Stimulated activated naive B cell treated with anti-CD40 and anti-IgM and Interleukin-4, amounts not matched to agents 10 μg/mL and 1 μg/mL and 100 μg/mL, for 72 hours (primary cell): Measurements from ENCODE around the gene NRG2.

Experiments used
- ATAC-seq, 2 donors: fragments of 150-1000 bp; cut with Tn5 transposase; replicated peaks; 2 replicates each; pipeline ENCODE4 v1.10.0; 2021; ENCODE audit warnings: moderate library complexity in 1 of 2
- DNase-seq: peaks from one replicate; pipeline ENCODE4 v3.0.0; 2021
- H3K27ac Mint-ChIP-seq: one replicate; pipeline ENCODE4 v1.8.0; 2022; ENCODE audit warnings: mild to moderate bottlenecking, mixed read lengths
- H3K27me3 Mint-ChIP-seq, 2 donors: one replicate each; pipeline ENCODE4 v1.8.0; 2022; ENCODE audit warnings: mixed read lengths in 2 of 2
- H3K36me3 Mint-ChIP-seq, 2 donors: one replicate each; pipeline ENCODE4 v1.8.0; 2022; ENCODE audit warnings: mixed read lengths in 2 of 2, mild to moderate bottlenecking in 1 of 2
- H3K4me1 Mint-ChIP-seq, 2 donors: one replicate each; pipeline ENCODE4 v1.8.0; 2022; ENCODE audit warnings: mixed read lengths in 2 of 2, mild to moderate bottlenecking in 1 of 2
- H3K4me3 Mint-ChIP-seq, 2 donors: one replicate each; pipeline ENCODE4 v1.8.0; 2022; ENCODE audit warnings: mild to moderate bottlenecking in 2 of 2, mixed read lengths in 2 of 2, moderate library complexity in 1 of 2
- H3K9me3 Mint-ChIP-seq, 2 donors: one replicate each; pipeline ENCODE4 v1.8.0; 2022; ENCODE audit warnings: mixed read lengths in 2 of 2, mild to moderate bottlenecking in 1 of 2

The NRG2 gene

GRCh38 chr5:139822553-139823425 is 220.3 kb downstream of the NRG2 start:
- H3K4me3 Mint-ChIP-seq, result no peak overlapping the region
- no peaks in the 10 kb centered on the region for H3K4me1 Mint-ChIP-seq
- no peak overlapping the region for H3K27ac Mint-ChIP-seq
- DNase-seq, result no peak
- peaks cover 4 to 10% of the 10 kb centered on the region in 2 donors for H3K36me3 Mint-ChIP-seq
- no peak for ATAC-seq
- H3K27me3 Mint-ChIP-seq, result peaks cover 34 to 50% of the 10 kb centered on the region in 2 donors
- peaks cover 4 to 7% of the 10 kb centered on the region in 2 donors for H3K9me3 Mint-ChIP-seq

GRCh38 chr5:139821806-139822552 is 221.1 kb downstream of the NRG2 start:
- peaks cover 35 to 43% of the 10 kb centered on the region in 2 donors for H3K27me3 Mint-ChIP-seq
- ATAC-seq (no peak), DNase-seq (no peak)
- peaks cover 4 to 5% of the 10 kb centered on the region in 2 donors for H3K9me3 Mint-ChIP-seq
- peaks cover 4 to 10% of the 10 kb centered on the region in 2 donors for H3K36me3 Mint-ChIP-seq
- no peak overlapping the region for H3K4me3 Mint-ChIP-seq
- H3K4me1 Mint-ChIP-seq, result no peaks in the 10 kb centered on the region
- H3K27ac Mint-ChIP-seq, result no peak overlapping the region

GRCh38 chr5:139820606-139821005 is 222.5 kb downstream of the NRG2 start:
- DNase-seq, result no peak
- no peak for ATAC-seq
- no peak overlapping the region for H3K4me3 Mint-ChIP-seq
- no peaks in the 10 kb centered on the region for H3K4me1 Mint-ChIP-seq
- H3K9me3 Mint-ChIP-seq, result peaks cover 4 to 5% of the 10 kb centered on the region in 2 donors
- H3K27ac Mint-ChIP-seq, result no peak overlapping the region
- peaks cover 4 to 10% of the 10 kb centered on the region in 2 donors for H3K36me3 Mint-ChIP-seq
- H3K27me3 Mint-ChIP-seq, result peaks cover 37 to 43% of the 10 kb centered on the region in 2 donors

GRCh38 chr5:139820130-139820529 is 223.0 kb downstream of the NRG2 start:
- no peak overlapping the region for H3K27ac Mint-ChIP-seq
- DNase-seq, result no peak
- H3K27me3 Mint-ChIP-seq, result peaks cover 37 to 38% of the 10 kb centered on the region in 2 donors
- ATAC-seq, result no peak
- H3K4me1 Mint-ChIP-seq, result no peaks in the 10 kb centered on the region
- H3K4me3 Mint-ChIP-seq, result no peak overlapping the region
- H3K36me3 Mint-ChIP-seq, result peaks cover 4 to 10% of the 10 kb centered on the region in 2 donors
- peaks cover 4 to 5% of the 10 kb centered on the region in 2 donors for H3K9me3 Mint-ChIP-seq

- H3K4me1 Mint-ChIP-seq, result no peaks in the 10 kb centered on the region
- ATAC-seq (no peak), DNase-seq (no peak)
- peaks cover 34 to 37% of the 10 kb centered on the region in 2 donors for H3K27me3 Mint-ChIP-seq
- H3K36me3 Mint-ChIP-seq, result peaks cover 4 to 10% of the 10 kb centered on the region in 2 donors
- H3K4me3 Mint-ChIP-seq, result no peak overlapping the region
- H3K27ac Mint-ChIP-seq, result no peak overlapping the region
- H3K9me3 Mint-ChIP-seq, result peaks cover 4 to 5% of the 10 kb centered on the region in 2 donors
Measured at GRCh38 chr5:139817970-139818369, 225.1 kb downstream of the NRG2 start.

- no peaks in the 10 kb centered on the region for H3K4me1 Mint-ChIP-seq
- no peak overlapping the region for H3K27ac Mint-ChIP-seq
- no peak overlapping the region for H3K4me3 Mint-ChIP-seq
- ATAC-seq (no peak), DNase-seq (no peak)
- H3K36me3 Mint-ChIP-seq, result peaks cover 4 to 10% of the 10 kb centered on the region in 2 donors
- peaks cover 37 to 39% of the 10 kb centered on the region in 2 donors for H3K27me3 Mint-ChIP-seq
- H3K9me3 Mint-ChIP-seq, result peaks cover 4 to 5% of the 10 kb centered on the region in 2 donors
Measured at GRCh38 chr5:139817362-139817761, 225.7 kb downstream of the NRG2 start.

GRCh38 chr5:139816566-139816965 is 226.5 kb downstream of the NRG2 start:
- no peak overlapping the region for H3K4me3 Mint-ChIP-seq
- peaks cover 40 to 44% of the 10 kb centered on the region in 2 donors for H3K27me3 Mint-ChIP-seq
- ATAC-seq (no peak), DNase-seq (no peak)
- peaks cover 4 to 5% of the 10 kb centered on the region in 2 donors for H3K9me3 Mint-ChIP-seq
- peaks cover 4 to 10% of the 10 kb centered on the region in 2 donors for H3K36me3 Mint-ChIP-seq
- no peaks in the 10 kb centered on the region for H3K4me1 Mint-ChIP-seq
- H3K27ac Mint-ChIP-seq, result no peak overlapping the region

- Mint-ChIP-seq H3K27me3 (peaks cover 32 to 37% of the 10 kb centered on the region in 2 donors), H3K4me3 (no peak overlapping the region), H3K9me3 (peaks cover 4% of the 10 kb centered on the region in 2 donors), H3K27ac (no peak overlapping the region), H3K4me1 (no peaks in the 10 kb centered on the region), H3K36me3 (peaks cover 4 to 9% of the 10 kb centered on the region in 2 donors)
- DNase-seq (no peak), ATAC-seq (no peak)
Measured at GRCh38 chr5:139814704-139815280, 228.3 kb downstream of the NRG2 start.

GRCh38 chr5:139814191-139814601 is 228.9 kb downstream of the NRG2 start:
- H3K9me3 Mint-ChIP-seq, result peaks cover 3 to 4% of the 10 kb centered on the region in 2 donors
- no peak overlapping the region for H3K4me3 Mint-ChIP-seq
- no peak for DNase-seq
- peaks cover 29 to 32% of the 10 kb centered on the region in 2 donors for H3K27me3 Mint-ChIP-seq
- H3K27ac Mint-ChIP-seq, result no peak overlapping the region
- ATAC-seq, result no peak
- no peaks in the 10 kb centered on the region for H3K4me1 Mint-ChIP-seq
- peaks cover 3 to 4% of the 10 kb centered on the region in 2 donors for H3K36me3 Mint-ChIP-seq

GRCh38 chr5:139812836-139813805 is 230.0 kb downstream of the NRG2 start:
- Mint-ChIP-seq H3K36me3 (no peaks in the 10 kb centered on the region), H3K4me3 (no peak overlapping the region), H3K9me3 (no peaks in the 10 kb centered on the region), H3K27ac (no peak overlapping the region), H3K27me3 (peaks cover 30 to 37% of the 10 kb centered on the region in 2 donors), H3K4me1 (no peaks in the 10 kb centered on the region)
- ATAC-seq, result no peak
- DNase-seq, result no peak

GRCh38 chr5:139812323-139812722 is 230.8 kb downstream of the NRG2 start:
- Mint-ChIP-seq H3K27ac (no peak overlapping the region), H3K9me3 (no peaks in the 10 kb centered on the region), H3K4me3 (no peak overlapping the region), H3K4me1 (no peaks in the 10 kb centered on the region), H3K27me3 (peaks cover 35 to 37% of the 10 kb centered on the region in 2 donors), H3K36me3 (no peaks in the 10 kb centered on the region)
- DNase-seq, result no peak
- no peak for ATAC-seq

GRCh38 chr5:139811274-139811607 is 231.9 kb downstream of the NRG2 start:
- no peak for ATAC-seq

GRCh38 chr5:139810341-139811273 is 232.5 kb downstream of the NRG2 start:
- Mint-ChIP-seq H3K36me3 (no peaks in the 10 kb centered on the region), H3K4me3 (no peak overlapping the region), H3K27ac (no peak overlapping the region), H3K27me3 (peaks cover 34 to 38% of the 10 kb centered on the region in 2 donors), H3K4me1 (no peaks in the 10 kb centered on the region), H3K9me3 (no peaks in the 10 kb centered on the region)
- no peak for DNase-seq
- no peak for ATAC-seq

More at GRCh38 chr5:139811274-139811607, 231.9 kb downstream of the NRG2 start:
- H3K27ac Mint-ChIP-seq, result no peak overlapping the region
- no peaks in the 10 kb centered on the region for H3K36me3 Mint-ChIP-seq
- no peak for DNase-seq
- no peaks in the 10 kb centered on the region for H3K9me3 Mint-ChIP-seq
- no peaks in the 10 kb centered on the region for H3K4me1 Mint-ChIP-seq
- H3K4me3 Mint-ChIP-seq, result no peak overlapping the region
- H3K27me3 Mint-ChIP-seq, result peaks cover 31 to 33% of the 10 kb centered on the region in 2 donors
